Ishikawa (cell line): Measurements from ENCODE around the gene TKT.

ENCODE experiments used
- CEBPB ChIP-seq: IDR thresholded peaks from 2 replicates; pipeline ENCODE4 v1.6.1; 2012
- EP300 ChIP-seq: IDR thresholded peaks from 2 replicates; pipeline ENCODE4 v1.6.1; 2012; ENCODE audit warnings: borderline replicate concordance
- RAD21 ChIP-seq: IDR thresholded peaks from 2 replicates; pipeline ENCODE4 v1.6.1; 2012; ENCODE audit warnings: low read depth
- TAF1 ChIP-seq: IDR thresholded peaks from 2 replicates; pipeline ENCODE4 v1.6.1; 2012; ENCODE audit warnings: low read depth, mild to moderate bottlenecking
- YY1 ChIP-seq: IDR thresholded peaks from 2 replicates; pipeline ENCODE4 v1.6.1; 2012; ENCODE audit warnings: low read depth
- ZBTB7A ChIP-seq: IDR thresholded peaks from 2 replicates; pipeline ENCODE4 v1.6.1; 2012; ENCODE audit warnings: low read depth
- TF ChIP-seq, protein P1 (sequence below): IDR thresholded peaks from 2 replicates; pipeline ENCODE4 v1.6.1; 2012; ENCODE audit warnings: low read depth, mild to moderate bottlenecking

GRCh38 chr3:53224536-53224935 lies 31.3 kb downstream of the TKT start:
- no peak for TF ChIP-seq ZBTB7A
- TF ChIP-seq RAD21 = no peak
- TF ChIP-seq CEBPB = no peak
- TF ChIP-seq YY1 = no peak
- TF ChIP-seq TAF1 = no peak
- TF ChIP-seq, protein P1, sequence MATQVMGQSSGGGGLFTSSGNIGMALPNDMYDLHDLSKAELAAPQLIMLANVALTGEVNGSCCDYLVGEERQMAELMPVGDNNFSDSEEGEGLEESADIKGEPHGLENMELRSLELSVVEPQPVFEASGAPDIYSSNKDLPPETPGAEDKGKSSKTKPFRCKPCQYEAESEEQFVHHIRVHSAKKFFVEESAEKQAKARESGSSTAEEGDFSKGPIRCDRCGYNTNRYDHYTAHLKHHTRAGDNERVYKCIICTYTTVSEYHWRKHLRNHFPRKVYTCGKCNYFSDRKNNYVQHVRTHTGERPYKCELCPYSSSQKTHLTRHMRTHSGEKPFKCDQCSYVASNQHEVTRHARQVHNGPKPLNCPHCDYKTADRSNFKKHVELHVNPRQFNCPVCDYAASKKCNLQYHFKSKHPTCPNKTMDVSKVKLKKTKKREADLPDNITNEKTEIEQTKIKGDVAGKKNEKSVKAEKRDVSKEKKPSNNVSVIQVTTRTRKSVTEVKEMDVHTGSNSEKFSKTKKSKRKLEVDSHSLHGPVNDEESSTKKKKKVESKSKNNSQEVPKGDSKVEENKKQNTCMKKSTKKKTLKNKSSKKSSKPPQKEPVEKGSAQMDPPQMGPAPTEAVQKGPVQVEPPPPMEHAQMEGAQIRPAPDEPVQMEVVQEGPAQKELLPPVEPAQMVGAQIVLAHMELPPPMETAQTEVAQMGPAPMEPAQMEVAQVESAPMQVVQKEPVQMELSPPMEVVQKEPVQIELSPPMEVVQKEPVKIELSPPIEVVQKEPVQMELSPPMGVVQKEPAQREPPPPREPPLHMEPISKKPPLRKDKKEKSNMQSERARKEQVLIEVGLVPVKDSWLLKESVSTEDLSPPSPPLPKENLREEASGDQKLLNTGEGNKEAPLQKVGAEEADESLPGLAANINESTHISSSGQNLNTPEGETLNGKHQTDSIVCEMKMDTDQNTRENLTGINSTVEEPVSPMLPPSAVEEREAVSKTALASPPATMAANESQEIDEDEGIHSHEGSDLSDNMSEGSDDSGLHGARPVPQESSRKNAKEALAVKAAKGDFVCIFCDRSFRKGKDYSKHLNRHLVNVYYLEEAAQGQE = no peak
- no peak for TF ChIP-seq EP300
